Stimulated activated naive CD8-positive, alpha-beta T cell treated with anti-CD3 and anti-CD28 coated beads, Interleukin-15, amount 100 ng/mL, for 72 hours (primary cell): ENCODE measurements around the gene HPDL.

ENCODE experiments used
- ATAC-seq: fragments of 150-1000 bp; cut with Tn5 transposase; 2 replicates; pipeline ENCODE4 v1.10.0; 2021; ENCODE audit warnings: mild to moderate bottlenecking, moderate library complexity
- DNase-seq, 2 donors: peaks; one replicate each; pipeline ENCODE4 v3.0.0; 2021 to 2022
- H3K27ac Mint-ChIP-seq, 2 donors: one replicate each; pipeline ENCODE4 v1.8.0; 2022; ENCODE audit warnings: mild to moderate bottlenecking in 2 of 2, mixed read lengths in 2 of 2, moderate library complexity in 2 of 2
- H3K27me3 Mint-ChIP-seq: one replicate; pipeline ENCODE4 v1.8.0; 2022; ENCODE audit warnings: mixed read lengths
- H3K4me1 Mint-ChIP-seq: one replicate; pipeline ENCODE4 v1.8.0; 2022; ENCODE audit warnings: mild to moderate bottlenecking, mixed read lengths
- H3K4me3 Mint-ChIP-seq, 2 donors: one replicate each; pipeline ENCODE4 v1.8.0; 2022; ENCODE audit warnings: mild to moderate bottlenecking in 2 of 2, mixed read lengths in 2 of 2, moderate library complexity in 1 of 2
- H3K9me3 Mint-ChIP-seq, 2 donors: one replicate each; pipeline ENCODE4 v1.8.0; 2022; ENCODE audit warnings: mixed read lengths in 2 of 2

HPDL gene

DNA sequence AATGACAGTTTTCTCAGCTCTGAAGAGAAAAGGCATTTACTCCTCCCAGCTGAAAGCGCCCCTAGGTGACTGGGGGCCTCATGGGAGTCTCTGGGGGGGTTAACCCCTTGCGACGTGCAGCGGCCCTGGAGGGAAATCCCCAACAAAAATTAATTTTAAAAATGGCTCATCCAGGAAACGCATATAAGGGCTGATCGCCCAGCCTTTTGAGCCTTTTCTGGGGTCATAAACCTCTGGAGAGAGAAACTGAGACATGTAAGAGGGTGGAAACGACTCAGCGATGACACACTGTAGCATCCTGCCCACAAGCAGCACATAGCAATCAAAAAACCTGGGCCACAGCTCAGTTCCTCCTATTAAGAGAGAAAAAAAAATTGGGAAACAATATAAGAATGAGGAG, 20.4 kb upstream of the HPDL start:
- peak overlapping the region; percentile 83 to 97 for H3K4me3 Mint-ChIP-seq
- H3K4me1 Mint-ChIP-seq: peaks cover 33% of the 10 kb centered on the region
- no peaks in the 10 kb centered on the region for H3K27me3 Mint-ChIP-seq
- H3K27ac Mint-ChIP-seq: peak overlapping the region; percentile 92 to 94
- ATAC-seq (peak; percentile 57), DNase-seq (peak; percentile 47 to 75)
- H3K9me3 Mint-ChIP-seq: no peaks in the 10 kb centered on the region

DNA sequence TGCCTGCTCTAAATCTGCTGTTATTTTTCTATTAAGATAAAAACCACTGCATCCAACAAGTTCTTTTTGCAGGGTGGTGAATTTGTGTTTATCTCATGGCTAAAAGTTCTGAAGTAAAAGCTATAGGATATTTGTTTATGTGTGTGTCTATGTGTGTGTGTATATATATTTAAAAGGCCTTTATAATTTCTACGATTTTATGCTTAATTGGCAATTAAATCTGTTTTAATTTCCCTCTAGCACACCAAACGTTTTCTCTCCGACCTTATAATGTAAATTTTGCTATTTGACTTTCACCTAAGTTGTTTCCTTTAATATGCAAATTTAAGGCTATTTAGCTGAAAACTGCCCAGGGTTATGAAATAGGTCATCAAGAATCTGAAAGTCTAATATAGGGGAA, 19.8 kb upstream of the HPDL start:
- DNase-seq (no peak), ATAC-seq (no peak)
- peak overlapping the region in 1 of 2 donors; percentile 97 for H3K4me3 Mint-ChIP-seq
- H3K4me1 Mint-ChIP-seq: peaks cover 33% of the 10 kb centered on the region
- H3K27ac Mint-ChIP-seq: peak overlapping the region; percentile 92 to 97
- H3K9me3 Mint-ChIP-seq: no peaks in the 10 kb centered on the region
- H3K27me3 Mint-ChIP-seq: no peaks in the 10 kb centered on the region

- Mint-ChIP-seq H3K27me3 (no peaks in the 10 kb centered on the region), H3K27ac (no peak overlapping the region), H3K9me3 (no peaks in the 10 kb centered on the region), H3K4me1 (no peaks in the 10 kb centered on the region), H3K4me3 (no peak overlapping the region)
- no peak for DNase-seq
- ATAC-seq: no peak
Measured at GRCh38 chr1:45314266-45314665, 12.4 kb upstream of the HPDL start.

DNA sequence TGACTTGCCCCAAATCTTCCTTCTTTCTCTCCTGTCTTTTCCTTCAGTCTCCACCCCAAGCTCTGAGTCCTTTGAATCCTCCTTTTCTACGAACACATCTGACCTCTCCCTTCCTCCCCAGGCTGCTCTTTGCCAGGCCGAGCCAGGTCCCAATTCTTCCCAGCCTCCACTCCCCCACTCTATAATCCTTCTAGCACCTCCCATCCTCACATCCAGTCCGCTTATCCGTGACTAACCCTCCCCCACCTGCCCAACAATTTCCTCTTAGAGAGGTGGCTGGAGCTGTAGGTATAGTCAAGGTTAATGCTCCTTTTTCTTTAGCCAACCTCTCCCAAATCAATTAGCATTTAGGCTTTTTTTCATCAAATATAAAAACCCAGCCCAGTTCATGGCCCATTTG, 9.5 kb upstream of the HPDL start:
- Mint-ChIP-seq H3K27ac (no peak overlapping the region), H3K4me1 (no peaks in the 10 kb centered on the region), H3K4me3 (no peak overlapping the region), H3K9me3 (no peaks in the 10 kb centered on the region), H3K27me3 (no peaks in the 10 kb centered on the region)
- ATAC-seq (no peak), DNase-seq (no peak)

- no peaks in the 10 kb centered on the region for H3K9me3 Mint-ChIP-seq
- H3K4me3 Mint-ChIP-seq: no peak overlapping the region
- no peak for DNase-seq
- H3K4me1 Mint-ChIP-seq: no peaks in the 10 kb centered on the region
- H3K27me3 Mint-ChIP-seq: no peaks in the 10 kb centered on the region
- ATAC-seq: no peak
- H3K27ac Mint-ChIP-seq: no peak overlapping the region
Measured at GRCh38 chr1:45319761-45320160, 6.9 kb upstream of the HPDL start.

- Mint-ChIP-seq H3K9me3 (no peaks in the 10 kb centered on the region), H3K27me3 (no peaks in the 10 kb centered on the region), H3K4me3 (no peak overlapping the region), H3K4me1 (peaks cover 3% of the 10 kb centered on the region), H3K27ac (no peak overlapping the region)
- ATAC-seq: no peak
- no peak for DNase-seq
Measured at GRCh38 chr1:45321444-45321843, 5.3 kb upstream of the HPDL start.

DNA sequence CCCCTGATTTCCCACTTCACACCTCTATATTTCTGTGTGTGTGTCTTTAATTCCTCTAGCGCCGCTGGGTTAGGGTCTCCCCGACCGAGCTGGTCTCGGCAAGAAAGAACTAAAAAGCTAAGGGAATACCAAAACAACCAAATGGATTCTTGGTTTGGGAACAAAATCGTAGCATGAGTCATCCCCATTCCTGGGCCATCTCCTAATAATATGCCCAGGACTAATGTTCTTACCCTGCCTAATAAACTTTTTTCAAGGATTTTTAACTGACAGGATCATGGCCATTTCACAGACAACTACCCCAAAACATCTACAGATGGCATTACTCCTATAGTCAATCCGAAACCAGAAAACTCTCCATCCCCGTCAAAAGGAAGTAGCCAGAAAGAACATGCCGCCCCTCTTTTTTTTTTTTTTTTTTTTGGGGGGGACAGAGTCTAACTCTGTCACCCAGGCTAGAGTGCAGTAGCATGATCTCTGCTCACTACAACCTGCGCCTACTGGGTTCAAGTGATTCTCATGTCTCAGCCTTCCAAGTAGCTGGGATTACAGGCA, 4.1 kb upstream of the HPDL start:
- DNase-seq (no peak), ATAC-seq (no peak)
- Mint-ChIP-seq H3K27ac (no peak overlapping the region), H3K4me3 (no peak overlapping the region), H3K4me1 (peaks cover 7% of the 10 kb centered on the region), H3K27me3 (no peaks in the 10 kb centered on the region), H3K9me3 (no peaks in the 10 kb centered on the region)

DNA sequence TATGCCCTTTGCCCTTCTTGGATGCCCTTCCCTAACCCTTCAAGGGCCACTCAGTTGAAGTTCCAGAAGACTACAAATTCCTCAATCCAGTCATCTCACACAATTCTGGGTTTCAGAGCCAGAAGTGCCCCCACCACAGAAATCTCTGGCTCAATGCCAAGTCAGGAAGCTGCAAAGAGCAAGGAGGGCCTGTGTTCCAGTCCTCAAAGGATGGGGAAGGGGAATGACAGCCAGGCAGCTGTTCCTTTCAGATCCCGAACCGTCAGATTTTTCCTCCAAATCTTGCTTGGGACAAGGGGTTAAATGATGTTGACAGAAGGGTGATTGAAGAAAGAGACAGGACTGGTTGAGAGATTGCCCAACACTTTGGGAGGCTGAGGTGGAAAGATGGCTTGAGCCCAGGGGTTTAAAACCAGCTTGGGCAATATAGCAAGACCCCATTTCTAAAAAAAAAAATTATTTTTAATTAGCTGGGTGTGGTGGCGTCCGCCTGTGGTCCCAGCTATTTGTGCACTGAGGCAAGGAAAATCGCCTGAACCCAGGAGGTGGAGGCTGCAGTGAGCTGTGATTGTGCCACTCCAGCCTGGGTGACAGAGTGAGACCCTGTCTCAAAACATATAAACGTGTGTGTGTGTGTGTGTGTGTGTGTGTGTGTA, 716 bp upstream of the HPDL start:
- Mint-ChIP-seq H3K27me3 (no peaks in the 10 kb centered on the region), H3K9me3 (no peaks in the 10 kb centered on the region), H3K4me1 (peaks cover 30% of the 10 kb centered on the region), H3K27ac (peak overlapping the region; percentile 89 to 94), H3K4me3 (peak overlapping the region; percentile 86 to 90)
- no peak for ATAC-seq
- DNase-seq: no peak

DNA sequence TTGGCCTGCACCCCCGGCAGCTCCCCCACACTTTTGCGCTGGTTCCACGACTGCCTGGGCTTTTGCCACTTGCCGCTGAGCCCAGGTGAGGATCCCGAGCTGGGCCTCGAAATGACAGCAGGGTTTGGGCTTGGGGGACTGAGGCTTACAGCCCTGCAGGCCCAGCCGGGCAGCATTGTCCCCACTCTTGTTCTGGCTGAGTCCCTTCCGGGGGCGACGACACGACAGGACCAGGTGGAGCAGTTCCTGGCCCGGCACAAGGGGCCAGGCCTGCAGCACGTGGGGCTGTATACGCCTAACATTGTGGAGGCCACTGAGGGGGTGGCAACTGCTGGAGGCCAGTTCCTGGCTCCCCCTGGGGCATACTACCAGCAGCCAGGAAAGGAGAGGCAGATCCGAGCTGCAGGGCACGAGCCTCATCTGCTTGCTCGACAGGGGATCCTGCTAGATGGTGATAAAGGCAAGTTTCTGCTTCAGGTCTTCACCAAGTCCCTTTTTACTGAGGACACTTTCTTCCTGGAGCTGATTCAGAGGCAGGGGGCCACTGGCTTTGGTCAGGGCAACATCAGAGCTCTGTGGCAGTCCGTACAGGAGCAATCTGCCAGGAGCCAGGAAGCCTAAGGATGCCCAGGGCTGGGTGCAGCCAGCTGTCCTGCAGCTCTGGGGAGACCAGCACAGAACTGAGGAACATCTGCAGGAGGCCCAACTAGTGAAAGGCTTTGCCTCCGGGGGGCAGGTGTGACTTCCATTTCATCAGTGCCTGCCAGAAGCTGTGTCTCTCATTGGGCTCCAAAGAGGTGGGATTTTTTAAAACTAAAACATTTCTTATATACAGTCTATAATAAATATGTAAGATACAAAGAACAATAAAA, 1.2 kb downstream of the HPDL start:
- ATAC-seq (no peak), DNase-seq (peak in 1 of 2 donors; percentile 14)
- H3K4me3 Mint-ChIP-seq: peak overlapping the region; percentile 86 to 90
- peaks cover 30% of the 10 kb centered on the region for H3K4me1 Mint-ChIP-seq
- peak overlapping the region; percentile 46 to 88 for H3K27ac Mint-ChIP-seq
- H3K27me3 Mint-ChIP-seq: no peaks in the 10 kb centered on the region
- no peaks in the 10 kb centered on the region for H3K9me3 Mint-ChIP-seq

DNA sequence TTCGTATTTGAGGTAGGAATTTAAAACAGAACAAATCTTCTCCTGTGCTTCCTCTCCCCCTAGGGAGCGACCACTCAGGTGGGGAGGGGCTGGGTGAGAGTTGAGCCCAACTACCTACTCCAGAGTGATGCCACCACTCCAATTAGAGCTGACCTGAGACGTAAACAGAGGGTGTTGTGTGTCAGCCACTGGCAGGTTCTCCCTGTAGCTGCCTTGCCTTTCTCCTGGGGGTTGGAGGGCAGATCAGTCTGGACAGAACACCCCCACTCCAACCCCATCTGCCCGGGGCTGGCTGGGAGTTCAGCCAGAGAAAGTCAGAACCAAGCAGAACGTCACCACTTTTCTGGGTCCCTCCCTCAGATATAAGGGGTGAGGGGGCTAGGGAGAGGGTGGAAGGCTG, 2.0 kb downstream of the HPDL start:
- peaks cover 30% of the 10 kb centered on the region for H3K4me1 Mint-ChIP-seq
- no peaks in the 10 kb centered on the region for H3K27me3 Mint-ChIP-seq
- peak overlapping the region; percentile 86 to 90 for H3K4me3 Mint-ChIP-seq
- H3K9me3 Mint-ChIP-seq: no peaks in the 10 kb centered on the region
- no peak for ATAC-seq
- no peak for DNase-seq
- peak overlapping the region; percentile 50 to 72 for H3K27ac Mint-ChIP-seq

- H3K4me3 Mint-ChIP-seq: peak overlapping the region in 1 of 2 donors; percentile 90
Measured at GRCh38 chr1:45329445-45329844, 2.8 kb downstream of the HPDL start.

DNA sequence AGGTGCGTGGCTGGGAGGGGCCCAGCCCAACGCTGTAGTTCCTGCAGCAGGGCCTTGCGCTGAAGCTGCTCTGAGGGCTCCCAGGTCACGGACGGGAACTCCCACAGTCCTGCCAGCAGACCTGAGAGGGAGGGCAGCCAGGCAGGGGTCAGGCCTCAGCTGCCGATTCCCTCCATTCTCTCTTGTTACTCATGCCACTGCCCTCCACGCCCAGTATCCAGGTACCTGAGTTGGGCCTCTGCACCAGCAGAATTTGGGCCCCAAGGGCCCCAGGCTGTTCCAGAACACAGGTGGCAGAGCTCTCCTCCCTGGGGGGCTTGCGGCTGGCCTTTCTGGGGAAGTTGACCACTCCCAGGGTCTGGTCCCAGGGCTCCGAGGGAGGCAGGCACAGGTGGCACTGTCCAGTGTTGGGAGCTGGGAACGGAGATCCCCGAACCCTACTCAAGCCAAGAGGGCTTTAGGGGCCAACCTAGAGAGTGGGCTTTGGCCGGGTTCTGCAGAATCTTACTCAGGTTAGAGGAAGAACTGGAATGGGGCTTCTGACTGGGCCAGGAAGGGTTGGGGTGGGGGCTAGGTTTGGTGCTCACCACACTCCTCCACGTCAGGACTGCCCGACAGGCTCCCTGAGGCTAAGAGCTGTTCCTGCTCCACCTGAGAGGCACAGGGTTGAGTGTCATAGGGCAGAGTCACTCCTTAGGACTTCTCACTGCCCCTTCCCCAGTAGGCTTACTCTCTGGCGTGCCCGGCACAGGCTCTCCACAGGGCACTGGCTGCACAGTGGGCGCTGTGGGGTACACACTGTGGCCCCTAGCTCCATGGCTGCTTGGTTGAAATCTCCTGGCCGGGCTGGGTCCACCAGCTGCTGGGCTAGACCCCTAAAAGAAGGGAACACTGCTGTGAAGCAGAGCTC, 5.0 kb downstream of the HPDL start:
- Mint-ChIP-seq H3K27me3 (no peaks in the 10 kb centered on the region), H3K27ac (no peak overlapping the region), H3K9me3 (no peaks in the 10 kb centered on the region), H3K4me1 (peaks cover 38% of the 10 kb centered on the region), H3K4me3 (no peak overlapping the region)
- DNase-seq (no peak), ATAC-seq (no peak)

More at GRCh38 chr1:45329445-45329844, 2.8 kb downstream of the HPDL start:
- no peaks in the 10 kb centered on the region for H3K27me3 Mint-ChIP-seq
- no peaks in the 10 kb centered on the region for H3K9me3 Mint-ChIP-seq
- DNase-seq: no peak
- peaks cover 34% of the 10 kb centered on the region for H3K4me1 Mint-ChIP-seq
- no peak for ATAC-seq
- peak overlapping the region in 1 of 2 donors; percentile 76 for H3K27ac Mint-ChIP-seq

DNA sequence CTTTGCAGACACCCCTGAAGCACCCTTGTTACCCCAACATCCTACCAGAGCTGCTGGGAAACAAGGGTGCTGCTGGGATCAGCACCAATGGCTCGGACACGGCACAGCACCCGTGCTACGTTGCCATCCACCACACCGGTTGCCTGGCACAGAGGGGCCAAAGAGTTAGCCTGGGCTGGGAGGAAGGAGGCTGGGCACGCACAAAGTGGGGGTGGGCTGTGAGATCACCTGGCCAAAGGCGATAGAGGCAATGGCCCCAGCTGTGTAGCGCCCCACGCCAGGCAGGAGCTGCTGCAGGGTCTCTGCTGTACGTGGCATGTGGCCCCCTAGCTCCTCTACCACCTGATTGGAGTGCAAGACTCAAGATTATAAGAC, 5.6 kb downstream of the HPDL start:
- DNase-seq (no peak), ATAC-seq (no peak)
- Mint-ChIP-seq H3K9me3 (no peaks in the 10 kb centered on the region), H3K4me1 (peaks cover 39% of the 10 kb centered on the region), H3K4me3 (no peak overlapping the region), H3K27me3 (no peaks in the 10 kb centered on the region), H3K27ac (no peak overlapping the region)

DNA sequence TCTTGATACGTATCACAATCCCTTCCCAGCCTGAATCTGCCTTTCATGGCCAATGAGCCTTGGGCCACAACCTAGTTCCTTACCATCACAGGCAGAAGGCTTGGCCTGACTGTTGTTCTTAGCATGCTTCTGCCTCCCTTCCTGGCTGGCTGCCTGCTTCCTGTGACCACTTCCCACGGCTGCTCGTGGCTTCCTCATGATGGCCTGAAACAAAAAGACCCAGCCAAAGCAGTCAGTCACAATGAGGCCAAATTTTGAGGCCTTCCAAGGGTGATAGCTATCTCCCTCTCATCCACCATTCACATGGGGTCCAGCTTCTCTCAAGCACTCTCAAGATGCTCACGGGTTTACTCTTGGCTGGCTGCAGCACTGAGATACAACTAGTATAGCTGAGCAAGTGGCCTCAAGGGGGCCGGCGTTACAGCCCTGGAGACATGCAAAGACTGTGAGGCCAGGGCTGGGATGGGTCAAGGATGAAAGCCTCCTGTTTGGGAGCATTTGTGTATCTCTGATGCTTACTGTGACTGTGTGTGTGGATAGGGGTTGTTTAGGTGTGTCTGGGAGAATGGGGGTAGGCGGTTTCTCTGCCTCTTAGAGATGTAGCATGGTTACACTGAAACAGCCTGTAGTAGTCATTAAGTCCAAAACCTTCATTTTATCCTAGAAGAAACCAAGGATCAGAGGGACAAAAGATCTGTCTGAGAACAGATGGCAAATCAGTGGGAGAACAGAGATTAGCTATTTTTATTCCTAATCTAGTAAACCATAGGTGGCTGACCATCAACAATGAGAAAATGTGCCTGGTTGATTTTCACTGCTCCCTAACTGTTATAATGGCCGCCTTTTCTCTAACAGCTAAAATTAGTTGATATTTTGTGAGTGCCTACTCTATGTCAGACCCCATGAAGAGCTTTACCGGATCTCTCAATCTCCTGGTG, 7.9 kb downstream of the HPDL start:
- ATAC-seq (no peak), DNase-seq (no peak)
- Mint-ChIP-seq H3K4me3 (no peak overlapping the region), H3K9me3 (peaks cover 8 to 10% of the 10 kb centered on the region in 2 donors), H3K27me3 (no peaks in the 10 kb centered on the region), H3K4me1 (peaks cover 35% of the 10 kb centered on the region), H3K27ac (peak overlapping the region; percentile 20 to 75)
